ENCODE measurements around the gene TMEM79. TPM values are rescaled to one million over a fixed set of nuclear protein-coding genes. Genes with fewer than 3 reads are reported as not detected.

The TMEM79 gene
- polyA plus RNA-seq, 1 donor (not counting 4 experiments of a cell fraction or from before 2014, with no cell fraction given), result 14.2 TPM

GRCh38 chr1:156279837-156280236 is 4.3 kb upstream of the TMEM79 start:
- no peaks in the 10 kb centered on the region for H3K9me1 ChIP-seq (ENCODE audit: control insufficient read depth, extremely low read depth, insufficient read depth, low read length)
- no peak overlapping the region for H3K9ac ChIP-seq (ENCODE audit: control insufficient read depth, extremely low read depth, insufficient read depth, low read length)
- H3K4me2 ChIP-seq (ENCODE audit: control insufficient read depth, extremely low read depth, insufficient read depth, low read depth, low read length), result no peak overlapping the region
- H3K36me3 ChIP-seq (ENCODE audit: control insufficient read depth in 2 of 2, extremely low read depth in 1 of 2, insufficient read depth in 2 of 2, low read length in 2 of 2), result peaks cover 20 to 29% of the 10 kb centered on the region in 2 experiments
- H3K4me3 ChIP-seq (ENCODE audit: control insufficient read depth in 2 of 3, extremely low read depth in 1 of 3, insufficient read depth in 2 of 3, low read depth in 1 of 3, low read length in 3 of 3), result no peak overlapping the region
- dilution Hi-C loops (cut with MboI; ENCODE audit: extremely low pct_ligation_motif_present, low sequenced_read_pairs), result no loop called here
- peaks cover 27% of the 10 kb centered on the region for H3K4me1 ChIP-seq (ENCODE audit: control insufficient read depth, extremely low read depth, insufficient read depth, low read length)
- H3K79me2 ChIP-seq (ENCODE audit: control insufficient read depth, insufficient read depth, low read length), result peaks cover 55% of the 10 kb centered on the region
- no peak for TF ChIP-seq EZH2 (IDR thresholded peaks at IDR 0.05; ENCODE audit: low read length)
- TF ChIP-seq CTCF (optimal IDR thresholded peaks at IDR 0.05 in 1 of 3, IDR thresholded peaks at IDR 0.05 in 1 of 3, conservative IDR thresholded peaks at IDR 0.05 in 1 of 3; ENCODE audit: extremely low read depth in 1 of 3, insufficient read depth in 2 of 3, low read length in 3 of 3), result no peak
- DNase-seq (ENCODE audit: low read depth, low spot score) (no peak), FAIRE-seq (no peak)
- no peaks in the 10 kb centered on the region for H3K9me3 ChIP-seq (ENCODE audit: control insufficient read depth, low read depth, low read length)
- H3K27me3 ChIP-seq (ENCODE audit: control insufficient read depth, extremely low read depth, insufficient read depth, low read length), result no peaks in the 10 kb centered on the region
- H4K20me1 ChIP-seq (ENCODE audit: control insufficient read depth, extremely low read depth, insufficient read depth, low read length), result no peaks in the 10 kb centered on the region
- no peak overlapping the region for H3K27ac ChIP-seq (ENCODE audit: control insufficient read depth, insufficient read depth, low read length)
- no peak overlapping the region for H2AFZ ChIP-seq (ENCODE audit: control insufficient read depth, low read length)

- dilution Hi-C loops (cut with MboI; ENCODE audit: extremely low pct_ligation_motif_present, low sequenced_read_pairs), result no loop called here
- Histone ChIP-seq H3K9me1 (ENCODE audit: control insufficient read depth, extremely low read depth, insufficient read depth, low read length) (no peaks in the 10 kb centered on the region), H3K9me3 (ENCODE audit: control insufficient read depth, low read depth, low read length) (no peaks in the 10 kb centered on the region), H3K4me1 (ENCODE audit: control insufficient read depth, extremely low read depth, insufficient read depth, low read length) (peaks cover 33% of the 10 kb centered on the region), H3K36me3 (ENCODE audit: control insufficient read depth in 2 of 2, extremely low read depth in 1 of 2, insufficient read depth in 2 of 2, low read length in 2 of 2) (peaks cover 14 to 21% of the 10 kb centered on the region in 2 experiments), H3K4me3 (ENCODE audit: control insufficient read depth in 2 of 3, extremely low read depth in 1 of 3, insufficient read depth in 2 of 3, low read depth in 1 of 3, low read length in 3 of 3) (peak overlapping the region; percentile 54 to 89 (median 85)), H3K4me2 (ENCODE audit: control insufficient read depth, extremely low read depth, insufficient read depth, low read depth, low read length) (peak overlapping the region; percentile 90), H4K20me1 (ENCODE audit: control insufficient read depth, extremely low read depth, insufficient read depth, low read length) (no peaks in the 10 kb centered on the region), H3K27ac (ENCODE audit: control insufficient read depth, insufficient read depth, low read length) (peak overlapping the region; percentile 80), H3K9ac (ENCODE audit: control insufficient read depth, extremely low read depth, insufficient read depth, low read length) (peak overlapping the region; percentile 92), H2AFZ (ENCODE audit: control insufficient read depth, low read length) (no peak overlapping the region), H3K27me3 (ENCODE audit: control insufficient read depth, extremely low read depth, insufficient read depth, low read length) (no peaks in the 10 kb centered on the region), H3K79me2 (ENCODE audit: control insufficient read depth, insufficient read depth, low read length) (peaks cover 62% of the 10 kb centered on the region)
- no peak for FAIRE-seq
- TF ChIP-seq CTCF (optimal IDR thresholded peaks at IDR 0.05 in 1 of 3, IDR thresholded peaks at IDR 0.05 in 1 of 3, conservative IDR thresholded peaks at IDR 0.05 in 1 of 3; ENCODE audit: extremely low read depth in 1 of 3, insufficient read depth in 2 of 3, low read length in 3 of 3) (no peak), EZH2 (IDR thresholded peaks at IDR 0.05; ENCODE audit: low read length) (no peak)
- DNase-seq (ENCODE audit: low read depth, low spot score), result no peak
Measured at GRCh38 chr1:156281281-156281680, 2.8 kb upstream of the TMEM79 start.

Data from keratinocyte (primary cell).